A673 (cell line): ENCODE measurements around the gene NADK2. TPM values are rescaled to one million over a fixed set of nuclear protein-coding genes. Genes with fewer than 3 reads are reported as not detected.

ENCODE experiments used
- BruUV-seq: library from RNA; stranded (reverse); fragments of 400-500 nt; replicated peaks from 2 replicates; lab custom pipeline; 2021; lab: Mats Ljungman, UMichigan
- CTCF ChIA-PET: fragments of 300-600 bp; sonication (Branson Sonifier 250); formaldehyde crosslinking; loops from one replicate; lab custom pipeline; 2022; ENCODE audit warnings: antibody characterized with exemption; lab: Charles Lee
- POLR2A ChIA-PET: fragments of 300-600 bp; sonication (Branson Sonifier 250); formaldehyde crosslinking; loops from one replicate; lab custom pipeline; 2022; ENCODE audit warnings: antibody characterized with exemption; ENCODE audit not compliant: low non-redundant PET; lab: Charles Lee
- DNase-seq: peaks from one replicate; pipeline ENCODE4 v3.0.0-alpha.2; 2015; ENCODE audit warnings: low spot score
- H3K27ac ChIP-seq: fragments of 200-600 bp; sonication (generic); 2 replicates; pipeline ENCODE4 v1.5.1; 2016; ENCODE audit warnings: mixed run types, low read depth, mild to moderate bottlenecking, mixed read lengths, antibody characterized with exemption, low read length; ENCODE audit not compliant: poor library complexity, severe bottlenecking
- H3K27me3 ChIP-seq: fragments of 200-600 bp; sonication (generic); replicated peaks from 2 replicates; pipeline ENCODE4 v1.6.1; 2017; ENCODE audit warnings: mixed run types, low read depth, mild to moderate bottlenecking, mixed read lengths, antibody characterized with exemption, low read length; ENCODE audit not compliant: insufficient read depth, poor library complexity
- H3K36me3 ChIP-seq: fragments of 200-600 bp; sonication (generic); 2 replicates; pipeline ENCODE4 v1.6.1; 2016; ENCODE audit warnings: mixed run types, mild to moderate bottlenecking, mixed read lengths, antibody characterized with exemption, low read length; ENCODE audit not compliant: insufficient read depth, poor library complexity, severe bottlenecking
- H3K4me1 ChIP-seq: fragments of 200-600 bp; sonication (generic); 2 replicates; pipeline ENCODE4 v1.6.1; 2017; ENCODE audit warnings: mixed run types, mild to moderate bottlenecking, mixed read lengths, antibody characterized with exemption, low read length; ENCODE audit not compliant: insufficient read depth, poor library complexity, severe bottlenecking
- H3K4me3 ChIP-seq: fragments of 200-600 bp; sonication (generic); 2 replicates; pipeline ENCODE4 v1.5.1; 2016; ENCODE audit warnings: low read depth, mixed run types, mild to moderate bottlenecking, mixed read lengths, low read length; ENCODE audit not compliant: poor library complexity, severe bottlenecking
- H3K9me3 ChIP-seq: fragments of 200-600 bp; sonication (generic); 2 replicates; pipeline ENCODE4 v1.6.1; 2016; ENCODE audit warnings: mixed run types, low read depth, mild to moderate bottlenecking, mixed read lengths, antibody characterized with exemption, low read length; ENCODE audit not compliant: poor library complexity, severe bottlenecking
- CTCF ChIP-seq: fragments of 300-800, 200-600 bp; sonication (generic); conservative IDR thresholded peaks from 2 replicates; pipeline ENCODE4 v1.5.1; 2017; ENCODE audit warnings: low read depth, mild to moderate bottlenecking, antibody characterized with exemption, low read length, moderate library complexity, mixed read lengths
- EZH2 ChIP-seq: fragments of 200-600 bp; sonication (generic); IDR thresholded peaks from 2 replicates; pipeline ENCODE4 v1.6.1; 2017; ENCODE audit warnings: borderline replicate concordance, low read depth, mild to moderate bottlenecking, mixed read lengths, antibody characterized with exemption, low read length; ENCODE audit not compliant: poor library complexity, severe bottlenecking
- intact Hi-C: fragments of 100-400 bp; cut with micrococcal nuclease; formaldehyde crosslinking; loops from one replicate; pipeline ENCODE4 v1.10.0; 2022; ENCODE audit not compliant: unreplicated experiment
- total RNA-seq: library from RNA; stranded (reverse); gene quantifications from 2 replicates; pipeline ENCODE4 v1.2.3, GENCODE V29; 2021

NADK2 gene
- total RNA-seq, 1 experiment from 2014 or later: 31.6 TPM

- POLR2A ChIA-PET: no interaction called here
- TF ChIP-seq EZH2 (no peak), CTCF (no peak)
- H3K27ac ChIP-seq: no peak overlapping the region
- no TSS peak for BruUV-seq
- no peaks in the 10 kb centered on the region for H3K9me3 ChIP-seq
- CTCF ChIA-PET: no interaction called here
- H3K27me3 ChIP-seq: no peaks in the 10 kb centered on the region
- no peak for DNase-seq
- peaks cover 9% of the 10 kb centered on the region for H3K4me1 ChIP-seq
- no peaks in the 10 kb centered on the region for H3K36me3 ChIP-seq
- intact Hi-C loops: loop anchor here (2.0 to 5.0 kb wide), 2 partner anchors 61 to 176 kb away; partner anchors contain the start of gene UGT3A2
- H3K4me3 ChIP-seq: no peak overlapping the region
Observed at GRCh38 chr5:36243653-36244052, 1.9 kb upstream of the NADK2 start.

DNA sequence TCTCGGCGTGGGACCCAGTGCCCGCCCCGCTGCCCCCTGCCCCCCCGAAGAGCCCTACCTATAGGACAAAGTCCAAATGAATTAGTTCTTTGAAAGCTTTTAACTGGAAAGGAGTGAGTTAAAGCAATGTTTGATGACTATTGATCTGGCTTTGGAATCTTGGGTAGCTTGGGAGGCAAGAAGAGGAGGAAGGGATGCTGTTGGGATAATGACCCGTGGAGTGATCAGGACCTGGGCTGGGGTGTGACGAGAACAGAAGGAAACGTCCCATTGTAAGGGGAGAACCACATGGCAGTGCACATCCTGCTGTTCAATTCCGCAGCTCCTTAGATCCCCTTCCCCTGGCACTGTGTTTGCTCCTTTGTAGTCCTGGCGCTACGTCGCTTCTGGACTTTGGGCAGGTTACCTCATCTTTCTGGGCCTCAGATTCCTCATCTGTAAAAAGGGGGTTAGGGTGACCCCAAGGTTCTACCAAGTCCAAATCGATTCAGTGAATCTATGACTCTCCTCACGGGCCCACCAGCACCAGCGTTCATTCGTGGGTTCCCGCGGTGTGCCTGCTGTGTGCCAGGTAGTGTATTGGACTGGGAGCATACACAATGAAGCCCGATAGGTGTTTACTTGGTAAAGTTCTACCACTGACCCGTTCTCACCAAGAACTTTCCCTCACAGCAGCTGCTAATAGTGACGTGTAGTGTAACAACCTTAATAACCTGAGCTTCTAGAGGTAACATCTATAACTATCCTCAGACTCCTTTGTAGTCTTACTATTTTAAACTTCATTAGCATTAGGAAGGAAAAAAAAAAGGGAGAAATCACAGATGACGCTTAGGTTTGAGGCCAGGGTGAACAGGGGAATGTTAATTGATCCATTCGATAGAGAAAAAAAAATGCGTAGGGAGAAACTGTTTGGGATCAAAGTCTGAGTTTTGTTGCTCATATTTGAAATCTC lies 1.1 kb upstream of the NADK2 start:
- POLR2A ChIA-PET: no interaction called here
- intact Hi-C loops: loop anchor here (2.0 to 5.0 kb wide), 2 partner anchors 62 to 176 kb away; partner anchors contain the start of gene UGT3A2
- no peak for TF ChIP-seq CTCF
- TF ChIP-seq EZH2: no peak
- CTCF ChIA-PET: interaction anchor here (0.6 to 1.5 kb wide), 2 partner anchors 65 to 634 kb away, joined by 3 to 4 read pairs; partner anchors contain the start of gene NIPBL
- Histone ChIP-seq H3K9me3 (no peaks in the 10 kb centered on the region), H3K27me3 (no peaks in the 10 kb centered on the region), H3K36me3 (no peaks in the 10 kb centered on the region), H3K4me3 (peak overlapping the region; percentile 84), H3K4me1 (peaks cover 17% of the 10 kb centered on the region), H3K27ac (peak overlapping the region; percentile 92)
- no peak for DNase-seq
- BruUV-seq: TSS peak; percentile 67

DNA sequence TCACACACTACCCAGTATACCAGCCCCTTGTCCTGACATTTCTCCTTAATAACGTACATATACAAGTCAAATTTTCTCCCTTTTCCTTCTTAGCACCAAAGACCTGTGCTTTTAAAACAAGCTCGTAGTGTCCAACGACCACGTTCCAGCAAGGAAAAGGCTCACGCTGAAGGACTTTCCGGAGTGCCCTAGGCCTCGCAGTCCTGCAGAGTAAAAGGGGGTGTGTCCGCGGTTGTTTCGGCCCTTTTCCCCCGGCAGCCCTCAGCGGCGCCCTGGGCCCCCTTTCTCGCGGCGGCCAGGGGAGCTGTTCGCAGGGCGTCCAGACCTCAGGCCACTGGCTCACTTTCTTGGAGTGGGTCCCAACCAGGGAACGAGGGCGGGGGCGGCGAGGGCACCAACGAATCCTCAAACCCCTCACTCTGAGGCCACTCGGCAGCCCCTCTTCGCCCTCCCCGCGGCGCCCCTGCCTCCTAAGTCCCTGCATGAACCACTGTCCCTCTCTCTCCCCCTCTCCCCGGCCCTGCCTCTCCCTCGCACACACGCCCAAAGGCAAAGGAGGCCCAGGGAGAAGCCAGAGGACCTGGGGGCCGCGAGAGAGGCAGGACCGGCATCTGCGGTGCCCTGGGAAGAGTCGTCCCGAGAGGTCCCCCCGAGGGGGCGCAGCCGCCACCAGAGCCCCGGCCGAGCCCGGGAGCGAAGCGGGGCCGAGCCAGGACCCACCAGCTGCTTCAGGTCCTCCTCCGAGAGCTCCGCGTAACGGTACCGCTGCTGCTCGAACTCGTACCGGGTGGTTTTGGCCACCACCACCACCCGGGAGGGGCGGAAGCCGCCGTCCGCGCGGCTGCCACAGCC lies 720 bp downstream of the NADK2 start:
- Histone ChIP-seq H3K27ac (peak overlapping the region; percentile 92), H3K36me3 (no peaks in the 10 kb centered on the region), H3K9me3 (no peaks in the 10 kb centered on the region), H3K27me3 (no peaks in the 10 kb centered on the region), H3K4me3 (peak overlapping the region; percentile 84), H3K4me1 (peaks cover 29% of the 10 kb centered on the region)
- DNase-seq: peak; percentile 59
- POLR2A ChIA-PET: interaction anchor here (0.7 kb wide), 1 partner anchor 176 kb away, joined by 3 read pairs; no protein-coding TSS in a partner anchor
- CTCF ChIA-PET: interaction anchor here (0.6 to 1.5 kb wide), 4 partner anchors 25 to 111 kb away, joined by 3 to 4 read pairs (median 3); no protein-coding TSS in a partner anchor
- intact Hi-C loops: loop anchor here (5.0 kb wide), 1 partner anchor 174 kb away; the partner anchor contains the start of gene UGT3A2
- TF ChIP-seq EZH2: no peak
- TF ChIP-seq CTCF: no peak
- BruUV-seq: no TSS peak
